Femur (tissue), 1 donor: ENCODE results near the gene CARD8.
"Not testable (repeated sequence)": the region's sequence is repeated elsewhere in the genome, so short reads cannot be mapped to it uniquely, and the experiment has no call there.

Source experiments
- DNase-seq: peaks from one replicate; pipeline ENCODE4 v3.0.0-alpha.2; 2017

CARD8 gene

DNA sequence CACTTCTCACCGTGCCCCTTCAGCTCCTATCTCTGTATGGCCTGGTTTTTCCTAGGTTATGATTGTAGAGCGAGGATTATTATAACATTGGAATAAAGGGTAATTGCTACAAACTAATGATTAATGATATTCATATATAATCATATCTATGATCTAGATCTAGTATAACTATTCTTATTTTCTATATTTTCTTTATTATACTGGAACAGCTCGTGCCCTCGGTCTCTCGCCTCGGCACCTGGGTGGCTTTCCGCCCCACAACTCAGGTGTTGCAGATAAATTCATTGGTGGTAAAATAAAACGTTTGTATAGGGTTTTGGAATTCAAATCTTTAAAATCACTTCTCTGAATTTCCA is 4.6 kb upstream of the CARD8 start:
- not testable (repeated sequence) for DNase-seq

DNA sequence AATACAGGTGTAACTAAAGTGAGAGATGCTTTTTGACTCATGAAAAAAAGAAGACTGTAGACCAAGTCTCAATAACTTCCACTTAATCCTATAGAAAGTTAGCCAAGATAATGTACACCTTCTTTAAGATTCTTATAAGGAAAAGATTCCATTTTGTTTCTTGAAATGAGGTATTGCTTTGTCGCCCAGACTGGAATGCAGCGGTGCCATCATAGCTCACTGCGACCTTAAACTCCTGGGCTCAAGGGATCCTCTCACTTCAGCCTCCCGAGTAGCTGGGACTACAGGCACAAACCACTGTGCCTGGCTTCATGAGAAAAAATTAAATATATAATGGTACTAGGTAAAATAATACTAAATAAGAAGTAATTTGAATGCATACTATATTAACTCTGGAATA is 3.3 kb upstream of the CARD8 start:
- DNase-seq, result not testable (repeated sequence)

DNA sequence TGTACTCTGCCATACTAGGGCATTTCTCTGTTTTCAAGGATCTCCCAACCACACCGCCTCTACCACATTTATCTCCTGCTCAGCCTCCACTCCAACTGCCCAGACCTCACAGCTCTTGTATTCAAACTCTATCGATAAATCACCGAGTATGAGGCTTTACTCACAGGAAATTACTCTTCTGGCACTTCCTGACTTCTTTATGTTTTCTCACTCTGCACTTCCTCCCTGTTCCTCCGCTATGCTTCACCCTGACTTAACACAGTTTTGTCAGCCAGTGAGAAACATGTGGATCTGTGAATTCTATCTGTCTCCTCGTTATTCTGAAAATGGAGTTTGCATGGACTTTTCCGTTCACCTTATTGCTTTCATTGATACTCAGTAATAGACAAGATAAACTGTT is 2.6 kb upstream of the CARD8 start:
- DNase-seq, result no peak

DNA sequence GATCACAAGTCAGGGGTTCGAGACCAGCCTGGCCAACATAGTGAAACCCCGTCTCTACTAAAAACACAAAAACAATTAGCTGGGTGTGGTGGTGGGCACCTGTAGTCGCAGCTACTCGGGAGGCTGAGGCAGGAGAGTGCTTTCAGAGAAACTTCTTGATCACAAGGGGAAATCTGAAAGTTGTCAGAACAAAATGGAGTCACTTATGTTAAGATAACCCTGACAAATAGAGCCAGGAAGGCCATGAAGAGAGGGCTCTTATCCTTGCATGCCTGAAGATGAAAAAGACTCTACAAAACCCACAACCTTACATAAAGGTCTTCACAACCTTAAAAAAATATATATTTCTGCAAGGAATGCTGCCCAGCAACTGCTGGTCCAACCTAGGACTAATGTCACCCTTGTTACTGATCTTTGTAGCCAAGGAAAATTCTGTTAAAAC is 1.2 kb downstream of the CARD8 start:
- no peak for DNase-seq

DNA sequence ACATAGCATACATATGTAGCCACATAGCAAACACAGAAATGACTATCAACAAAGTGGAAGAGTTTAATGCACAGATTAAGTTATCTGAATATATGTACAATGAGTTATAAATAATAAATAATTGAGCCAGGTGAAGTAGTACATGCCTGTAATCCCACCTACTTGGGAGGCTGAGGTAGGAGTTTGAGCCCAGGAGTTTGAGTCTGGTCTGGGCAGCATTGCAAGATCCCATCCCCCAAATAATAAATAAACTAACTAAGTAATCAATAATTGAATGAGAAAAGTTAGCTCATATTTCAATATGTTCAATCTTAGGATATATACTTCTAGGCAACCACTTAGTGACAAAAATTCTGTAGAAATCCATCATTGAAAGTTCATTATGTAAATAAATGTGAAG is 1.7 kb downstream of the CARD8 start:
- DNase-seq, result no peak

DNA sequence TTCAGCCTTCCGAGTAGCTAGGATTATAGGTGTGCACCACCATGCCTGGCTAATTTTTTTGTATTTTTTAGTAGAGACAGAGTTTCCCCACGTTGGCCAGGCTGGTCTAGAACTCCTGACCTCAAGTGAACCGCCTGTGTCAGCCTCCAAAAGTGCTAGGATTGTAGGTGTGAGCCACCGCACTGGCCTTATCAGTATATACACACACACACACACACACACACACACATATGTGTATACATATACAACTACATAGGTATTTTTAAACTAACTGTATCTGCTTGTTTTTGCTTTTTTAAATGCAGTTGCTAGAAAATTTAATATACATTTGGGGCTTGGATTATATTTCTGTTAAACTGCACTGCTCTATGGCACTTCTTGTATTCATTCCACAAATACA is 3.1 kb downstream of the CARD8 start:
- no peak for DNase-seq

DNA sequence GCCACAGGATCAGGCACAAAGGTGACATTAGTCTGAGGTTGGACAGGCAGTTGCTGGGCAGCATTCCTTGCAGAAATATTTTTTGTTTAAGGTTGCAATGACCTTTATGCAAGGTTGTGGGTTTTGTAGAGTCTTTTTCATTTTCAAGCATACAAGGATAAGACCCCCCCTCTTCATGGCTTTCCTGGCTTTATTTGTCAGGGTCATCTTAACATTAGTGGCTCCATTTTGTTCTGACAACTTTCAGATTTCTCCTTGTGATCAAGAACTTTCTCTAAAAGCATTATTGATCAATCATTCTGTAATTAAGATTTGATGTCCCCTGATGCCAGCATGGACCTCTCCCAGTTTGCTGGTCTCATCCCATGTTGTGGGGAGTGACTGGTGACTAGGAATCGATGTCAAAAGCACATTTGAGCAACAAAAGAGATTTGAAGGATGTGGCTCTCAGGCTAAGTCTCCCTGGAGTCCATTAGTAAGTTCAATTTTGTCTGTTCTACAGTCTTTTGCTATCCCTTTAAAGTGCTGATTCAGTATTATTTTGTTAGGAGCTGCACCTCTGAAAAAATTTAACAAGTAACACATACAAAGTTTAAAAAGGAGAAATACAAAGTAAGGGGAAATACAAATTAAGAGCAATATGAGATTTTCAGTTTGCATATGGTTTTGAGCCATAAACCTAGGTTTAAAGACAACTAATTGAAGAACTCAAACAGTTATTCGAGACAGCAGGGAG is 5.3 kb downstream of the CARD8 start:
- DNase-seq, result no peak

DNA sequence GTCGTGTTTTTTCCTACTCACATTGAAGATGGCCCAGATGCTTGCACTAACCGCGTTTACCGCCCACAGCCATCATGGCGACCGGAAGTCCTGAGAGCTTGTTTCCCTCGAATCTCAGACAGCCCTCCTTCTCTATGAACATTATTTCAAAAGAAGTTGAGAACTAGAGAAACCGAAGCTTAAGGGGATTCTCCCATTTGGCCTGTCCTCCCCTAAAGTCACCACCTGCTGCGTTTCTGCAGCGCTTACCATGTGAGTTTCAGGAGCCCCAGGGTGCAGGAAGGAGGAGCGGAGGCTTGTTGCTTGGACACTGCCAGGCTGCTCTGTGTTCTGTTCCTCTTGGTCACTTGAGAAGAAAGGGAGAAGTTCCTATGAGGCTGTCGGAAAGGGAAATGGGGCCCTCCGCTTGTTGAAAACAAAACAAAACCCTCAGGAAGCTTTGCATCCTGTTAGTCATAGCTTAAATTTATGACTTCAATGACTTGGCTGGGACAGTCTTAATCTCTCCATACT is 6.2 kb downstream of the CARD8 start:
- peak; percentile 62 for DNase-seq

DNA sequence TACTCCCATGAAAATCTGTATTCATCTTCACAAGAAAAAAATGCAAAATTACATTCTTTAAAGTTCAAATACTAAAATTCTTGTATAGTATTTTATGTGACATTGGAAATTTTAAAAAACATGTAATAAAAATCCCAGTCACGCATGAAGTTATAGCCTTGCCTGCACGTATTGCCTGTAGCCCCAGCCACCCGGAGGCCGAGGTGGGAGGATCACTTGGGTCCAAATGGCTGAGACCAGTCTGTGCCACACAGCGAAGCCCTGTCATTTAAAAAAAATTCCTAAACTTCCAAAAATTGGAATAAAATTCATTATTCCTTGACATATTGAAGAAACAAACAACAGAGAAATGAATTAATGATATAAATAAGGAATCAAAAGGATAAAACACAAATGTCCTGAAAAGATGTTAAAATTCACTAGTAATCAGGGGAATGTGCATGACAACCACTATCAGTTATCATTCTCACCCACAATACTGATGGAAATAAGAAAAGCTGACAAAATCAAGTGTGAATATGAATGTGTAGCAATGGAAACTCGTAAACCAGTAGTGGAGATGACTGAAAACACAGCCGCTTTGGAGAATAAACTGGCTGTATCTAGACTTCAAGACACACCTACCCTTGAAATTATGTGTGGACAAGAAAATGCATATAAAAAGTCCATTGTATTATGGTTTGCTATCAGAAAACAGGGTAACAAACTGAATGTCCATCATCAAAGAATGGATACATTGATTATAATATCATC is 7.5 kb downstream of the CARD8 start:
- no peak for DNase-seq

DNA sequence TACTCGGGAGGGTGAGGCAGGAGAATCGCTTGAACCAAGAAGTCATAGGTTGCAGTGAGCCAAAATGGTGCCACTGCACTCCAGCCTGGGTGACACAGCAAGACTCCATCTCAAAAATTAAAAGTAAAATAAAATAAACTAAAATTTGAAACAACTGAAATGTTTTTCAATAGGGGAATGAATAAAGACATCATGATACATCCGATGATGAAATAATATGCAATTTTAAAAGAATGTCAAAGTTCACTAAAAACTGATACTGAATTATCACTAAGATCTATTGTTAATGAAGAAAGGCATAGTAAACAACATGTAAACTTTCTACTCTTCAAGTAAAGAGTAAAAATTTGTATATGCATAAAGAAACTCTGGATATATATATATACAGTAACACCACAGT is 8.5 kb downstream of the CARD8 start:
- no peak for DNase-seq

DNA sequence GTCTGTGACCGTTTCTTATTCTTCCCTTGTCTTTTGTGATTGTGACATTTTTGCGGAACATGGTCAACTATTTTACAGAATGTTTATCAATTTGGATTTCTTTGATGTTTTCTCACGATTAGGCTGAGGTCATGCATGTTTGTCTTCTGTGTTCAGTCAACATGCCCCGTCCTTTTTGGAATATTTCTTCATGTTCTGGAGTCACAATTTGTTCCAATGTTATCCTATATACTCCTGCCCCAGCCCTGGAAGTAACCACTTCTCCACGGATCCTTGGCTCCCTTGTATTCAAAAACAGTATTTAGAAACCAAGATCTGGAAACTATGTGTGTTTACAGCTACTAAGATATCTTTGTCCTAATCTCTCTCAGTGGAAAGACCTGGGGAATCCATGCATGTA is 9.6 kb downstream of the CARD8 start:
- no peak for DNase-seq

DNA sequence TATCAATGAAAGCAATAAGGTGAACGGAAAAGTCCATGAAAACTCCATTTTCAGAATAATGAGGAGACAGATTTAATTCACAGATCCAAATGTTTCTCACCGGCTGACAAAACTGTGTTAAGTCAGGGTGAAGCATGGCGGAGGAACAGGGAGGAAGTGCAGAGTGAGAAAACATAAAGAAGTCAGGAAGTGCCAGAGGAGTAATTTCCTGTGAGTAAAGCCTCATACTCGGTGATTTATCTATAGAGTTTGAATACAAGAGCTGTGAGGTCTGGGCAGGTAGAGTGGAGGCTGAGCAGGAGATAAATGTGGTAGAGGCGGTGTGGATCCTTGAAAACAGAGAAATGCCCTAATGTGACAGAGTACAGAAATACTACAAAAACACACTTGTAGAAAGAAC is 11.4 kb downstream of the CARD8 start:
- DNase-seq, result no peak

DNA sequence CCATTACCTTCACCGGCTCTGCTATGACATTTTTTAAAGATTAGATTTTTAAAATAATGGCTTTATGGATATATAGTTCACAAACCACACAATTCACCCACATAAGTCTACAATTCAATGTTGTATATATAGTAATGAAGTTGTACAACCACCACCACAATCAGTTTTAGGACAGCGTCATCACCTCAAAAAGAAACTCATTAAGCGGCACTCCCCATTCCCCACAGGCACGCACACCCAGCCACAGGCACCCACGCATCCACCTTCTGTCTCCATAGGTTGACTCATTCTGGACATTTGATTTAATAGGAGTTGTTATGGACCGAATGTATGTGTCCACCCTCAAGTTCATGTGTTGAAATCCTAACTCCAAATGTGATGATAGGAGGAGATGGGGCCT is 13.9 kb downstream of the CARD8 start:
- DNase-seq, result not testable (repeated sequence)

DNA sequence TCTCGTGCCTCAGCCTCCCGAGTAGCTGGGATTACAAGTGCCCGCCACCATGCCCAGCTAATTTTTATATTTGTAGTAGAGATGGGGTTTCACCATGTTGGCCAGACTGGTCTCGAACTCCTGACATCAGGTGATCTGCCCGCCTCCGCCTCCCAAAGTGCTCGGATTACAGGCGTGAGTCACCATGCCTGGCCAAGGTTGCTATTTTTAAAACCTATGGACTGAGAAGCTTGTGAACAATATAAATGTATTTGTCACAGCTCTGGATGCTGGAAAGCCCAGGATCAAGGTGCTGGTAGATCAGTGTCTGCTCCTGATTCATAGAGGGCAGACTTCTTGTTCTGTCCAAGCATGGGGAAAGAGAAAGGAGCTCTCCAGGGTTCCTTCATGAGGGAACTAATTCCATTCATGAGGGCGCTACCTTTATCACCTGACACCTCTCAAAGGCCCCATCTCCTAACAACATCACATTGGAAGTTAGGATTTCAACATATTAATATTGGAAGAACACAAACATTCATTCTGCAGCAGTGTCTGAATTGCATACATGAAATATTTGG is 16.1 kb downstream of the CARD8 start:
- no peak for DNase-seq

DNA sequence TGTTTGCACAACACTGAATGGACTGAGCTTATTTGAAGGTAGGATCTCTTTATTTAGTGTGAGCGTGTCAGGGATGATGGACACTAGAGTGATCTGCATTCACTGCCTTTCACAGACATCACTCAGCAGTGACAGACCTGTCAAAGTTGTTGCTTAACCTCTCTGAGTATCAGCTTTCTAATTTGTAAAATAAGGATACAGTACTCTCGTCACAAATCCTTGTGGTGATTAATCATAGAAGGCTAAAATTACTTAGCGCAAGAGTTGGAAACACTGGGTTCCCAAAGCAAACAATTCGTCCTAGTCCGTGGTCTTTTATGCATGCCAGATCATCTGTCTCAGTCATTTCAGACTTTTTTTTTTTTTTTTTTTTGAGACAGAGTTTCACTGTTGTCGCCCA is 16.6 kb downstream of the CARD8 start:
- no peak for DNase-seq

DNA sequence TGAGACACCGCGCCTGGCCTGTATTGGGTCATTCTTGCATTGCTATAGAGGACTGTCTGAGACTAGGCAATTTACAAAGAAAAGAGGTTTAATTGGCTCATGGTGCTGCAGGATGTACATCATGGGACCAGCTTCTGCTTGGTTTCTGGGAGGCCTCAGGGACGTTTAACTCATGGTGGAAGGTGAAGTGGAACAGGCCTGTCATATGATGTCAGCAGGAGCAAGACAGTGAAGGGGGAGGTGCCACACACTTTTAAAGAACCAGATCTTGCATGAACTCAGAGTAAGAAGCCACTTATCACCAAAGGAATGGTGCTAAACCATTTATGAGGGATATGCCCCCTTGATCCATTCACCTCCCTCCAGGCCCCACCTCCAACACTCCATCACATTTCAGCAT is 18.7 kb downstream of the CARD8 start:
- no peak for DNase-seq

DNA sequence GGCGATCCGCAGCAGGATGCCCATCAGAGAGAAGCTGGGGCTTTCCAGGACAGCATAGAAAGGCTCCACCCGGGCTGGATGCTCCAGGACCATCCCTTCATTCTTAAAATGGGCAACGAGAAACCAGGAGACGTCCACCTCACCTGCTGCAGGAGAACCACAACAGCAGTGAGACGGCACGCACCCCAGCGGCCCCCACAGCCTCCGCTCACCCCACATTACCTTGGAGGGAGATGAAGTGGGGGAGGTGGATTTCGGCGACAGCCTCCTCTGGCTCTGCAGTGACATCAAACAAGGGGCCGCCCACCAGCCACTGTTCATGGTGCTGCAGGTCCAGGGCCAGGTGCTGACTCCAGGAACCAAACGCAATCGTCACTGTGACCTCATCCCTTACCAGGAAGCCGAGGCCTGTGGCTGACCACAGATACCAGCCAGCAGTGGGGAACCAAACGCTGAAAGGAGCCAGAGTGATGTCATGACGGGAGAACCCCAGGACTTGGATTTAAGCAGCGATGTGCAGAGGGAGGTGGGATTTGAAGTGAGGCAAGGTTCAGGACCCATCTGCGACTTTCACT is 25.1 kb downstream of the CARD8 start:
- no peak for DNase-seq

DNA sequence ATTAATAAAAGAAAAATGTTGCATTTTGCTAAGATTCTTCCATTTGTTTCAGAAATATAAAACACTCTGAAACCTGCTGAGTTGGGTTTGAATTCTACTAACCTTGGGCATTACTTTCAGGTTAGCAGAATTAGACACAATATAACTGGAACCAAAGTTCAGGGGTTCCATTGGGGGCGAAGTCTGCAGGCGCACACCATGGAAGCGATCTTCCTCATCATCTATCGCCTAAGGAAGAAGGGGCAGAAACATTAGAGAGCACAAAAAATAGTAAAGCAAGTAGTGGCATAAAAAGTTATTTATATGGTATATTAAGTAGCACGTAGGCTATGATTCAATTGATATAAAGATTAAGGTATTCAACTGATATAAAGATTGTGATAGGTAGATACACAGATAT is 34.1 kb downstream of the CARD8 start:
- no peak for DNase-seq

DNA sequence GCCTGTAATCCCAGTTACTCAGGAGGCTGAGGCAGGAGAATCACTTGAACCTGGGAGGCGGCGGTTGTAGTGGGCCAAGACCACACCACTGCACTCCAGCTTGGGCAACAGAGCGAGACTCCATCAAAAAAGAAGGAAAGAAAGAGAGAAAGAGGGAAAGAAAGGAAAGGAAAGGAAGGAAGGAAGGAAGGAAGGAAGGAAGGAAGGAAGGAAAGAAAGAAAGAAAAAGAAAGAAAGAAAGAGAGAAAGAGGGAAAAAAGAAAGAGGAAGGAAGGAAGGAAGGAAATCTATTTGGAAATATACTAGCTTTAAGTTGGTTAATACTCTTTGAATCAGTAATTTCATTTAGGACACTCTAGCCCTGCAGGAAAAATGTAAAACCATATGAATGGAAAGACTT is 34.9 kb downstream of the CARD8 start:
- not testable (repeated sequence) for DNase-seq

DNA sequence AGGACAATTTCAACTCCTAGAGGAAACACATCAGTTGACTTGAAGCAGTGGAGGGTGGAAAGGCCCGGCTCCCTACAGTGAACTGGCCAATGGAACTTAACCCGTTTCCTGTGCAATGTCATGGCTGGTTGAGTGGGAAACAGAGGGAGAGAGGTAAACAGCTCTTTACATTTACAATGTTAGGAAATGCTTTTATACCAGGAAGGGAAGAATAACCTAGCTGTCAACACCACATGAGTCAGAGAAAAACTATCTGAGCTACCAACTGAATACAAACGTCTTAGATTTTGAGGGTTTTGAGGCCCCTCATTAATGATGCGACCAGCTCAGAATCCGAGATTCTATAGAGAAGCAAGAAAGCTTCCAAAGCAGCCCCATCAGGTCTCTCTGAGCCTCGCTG is 36.7 kb downstream of the CARD8 start:
- DNase-seq, result no peak

DNA sequence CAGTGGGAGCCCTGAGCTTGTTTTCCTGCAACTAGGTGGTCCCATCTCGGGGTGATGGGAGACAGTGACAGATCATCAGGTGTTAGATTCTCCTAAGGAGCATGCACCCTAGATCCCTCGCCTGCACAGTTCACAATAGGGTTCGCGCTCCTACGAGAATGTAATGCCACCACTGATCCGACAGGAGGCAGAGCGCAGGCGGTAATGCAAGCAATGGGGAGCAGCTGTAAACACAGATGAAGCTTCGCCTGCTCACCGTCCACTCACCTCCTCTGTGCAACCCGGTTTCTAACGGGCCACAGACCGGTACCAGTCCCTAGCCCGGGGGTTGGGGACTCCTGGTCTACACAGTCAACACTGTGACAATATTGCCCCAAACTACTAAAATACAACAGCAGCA is 38.8 kb downstream of the CARD8 start:
- no peak for DNase-seq

DNA sequence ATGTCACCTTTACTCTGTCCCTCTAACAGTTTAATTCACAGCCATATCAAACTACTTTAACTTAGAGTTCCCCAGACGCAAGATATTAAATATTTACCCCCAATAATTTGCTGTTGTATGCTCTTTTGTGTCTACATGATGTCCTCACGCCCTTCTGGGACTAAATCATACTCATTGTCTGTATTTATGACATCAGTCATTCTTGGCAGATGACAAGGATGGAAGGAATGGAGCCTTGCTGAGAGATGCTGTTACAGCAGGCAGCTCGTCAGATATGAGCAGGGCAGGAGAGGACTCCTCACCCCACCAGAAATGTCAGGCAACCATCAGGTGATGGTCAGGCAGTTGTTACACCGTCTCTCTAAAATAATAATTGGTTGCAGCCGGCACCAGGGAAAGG is 41.8 kb downstream of the CARD8 start:
- no peak for DNase-seq

DNA sequence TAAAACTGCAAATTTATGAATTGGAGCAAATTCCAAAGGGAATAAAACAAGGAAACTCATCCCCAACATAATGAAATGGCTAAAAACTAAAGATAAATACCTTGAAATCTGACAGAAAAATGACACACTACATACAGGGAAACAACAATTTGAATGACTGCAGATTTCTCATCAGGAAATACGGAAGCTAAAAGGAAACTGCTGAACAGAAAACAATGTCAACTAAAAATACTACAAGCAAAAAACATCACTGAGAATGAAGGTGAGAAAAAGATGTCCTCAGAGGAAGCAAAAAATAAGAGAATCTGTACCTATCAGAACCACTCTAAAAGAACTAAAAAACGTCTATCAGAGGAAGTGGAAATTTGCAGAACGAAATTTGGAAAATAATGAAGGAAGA is 45.7 kb downstream of the CARD8 start:
- no peak for DNase-seq
